ENCODE data around the gene SEL1L3.
"Not testable (repeated sequence)": the region's sequence is repeated elsewhere in the genome, so short reads cannot be mapped to it uniquely, and the experiment has no call there.

Gene SEL1L3

DNA sequence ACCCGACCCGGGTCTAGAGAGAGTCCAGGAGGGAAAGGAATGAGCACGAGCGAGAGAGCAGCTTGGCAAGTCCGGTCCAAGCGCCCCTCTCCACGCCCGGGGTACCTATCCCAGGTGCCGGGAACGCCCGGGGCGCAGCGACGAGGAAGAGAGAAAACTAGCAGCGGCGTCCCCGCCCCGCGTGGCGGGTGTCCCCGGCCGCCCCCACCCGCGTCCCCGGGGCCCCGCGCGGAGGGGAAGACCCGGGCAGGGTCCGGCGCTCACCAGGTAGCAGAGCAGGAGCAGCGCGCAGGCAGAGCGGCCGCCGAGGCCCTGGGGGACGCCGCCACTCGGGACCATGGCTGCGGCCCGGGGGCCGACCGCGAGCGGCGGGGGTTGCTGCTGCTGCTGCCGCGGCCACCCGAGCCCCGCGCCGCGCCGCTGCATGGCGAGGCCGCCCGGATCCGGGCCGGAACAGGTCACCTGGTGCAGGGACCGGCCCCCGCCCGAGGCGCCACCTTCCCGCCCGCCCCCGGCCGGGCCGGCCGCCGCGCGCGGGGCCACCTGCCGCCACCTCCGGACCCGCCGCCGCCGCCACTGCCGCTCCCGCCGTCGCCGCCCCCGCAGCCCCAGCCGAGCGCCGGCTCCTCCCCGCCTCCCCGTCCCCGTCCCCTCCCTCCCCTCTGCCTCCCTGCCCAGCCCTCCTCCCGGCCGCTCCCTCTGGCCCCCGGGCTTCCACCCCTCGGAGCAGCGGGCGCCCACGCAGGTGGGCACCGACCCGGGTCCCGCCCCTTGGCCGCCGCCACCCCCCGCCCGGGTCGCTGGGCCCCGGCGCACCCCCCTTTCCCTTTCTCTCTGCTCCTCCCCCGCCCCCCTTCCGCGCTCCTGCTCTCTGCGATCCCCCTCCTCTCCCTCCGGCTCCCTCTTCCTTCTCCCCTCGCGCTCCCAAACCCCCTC is at the start of gene SEL1L3:
TSS of gene SEL1L3 (minus strand) at position 578 of the 936 bp plus-strand sequence. CDS start at position 426, 152 bp downstream.
- peak; percentile 19 to 46 (median 38) for DNase-seq

DNA sequence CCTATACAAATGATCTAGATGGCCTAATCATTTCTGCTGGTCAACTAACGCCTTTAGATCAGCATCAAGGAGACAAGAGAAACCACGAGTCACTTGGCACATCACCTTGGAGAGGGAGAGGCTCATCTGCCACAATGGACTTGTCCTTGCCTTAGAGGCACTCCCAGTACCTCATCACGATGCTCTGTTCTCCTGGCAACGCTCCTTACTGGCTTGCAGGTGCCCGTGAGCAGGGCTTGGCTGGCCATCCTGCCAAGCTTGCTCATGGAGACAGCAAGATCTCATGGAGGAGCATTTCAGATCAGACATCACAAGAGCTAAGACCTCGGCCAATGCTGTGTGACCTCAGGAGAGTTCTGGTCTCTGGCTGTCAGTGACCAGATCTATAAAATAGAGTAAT is 48.6 kb upstream of the SEL1L3 start:
- DNase-seq: no peak

- DNase-seq: no peak
Measured at GRCh38 chr4:25908491-25908901, 45.7 kb upstream of the SEL1L3 start.

DNA sequence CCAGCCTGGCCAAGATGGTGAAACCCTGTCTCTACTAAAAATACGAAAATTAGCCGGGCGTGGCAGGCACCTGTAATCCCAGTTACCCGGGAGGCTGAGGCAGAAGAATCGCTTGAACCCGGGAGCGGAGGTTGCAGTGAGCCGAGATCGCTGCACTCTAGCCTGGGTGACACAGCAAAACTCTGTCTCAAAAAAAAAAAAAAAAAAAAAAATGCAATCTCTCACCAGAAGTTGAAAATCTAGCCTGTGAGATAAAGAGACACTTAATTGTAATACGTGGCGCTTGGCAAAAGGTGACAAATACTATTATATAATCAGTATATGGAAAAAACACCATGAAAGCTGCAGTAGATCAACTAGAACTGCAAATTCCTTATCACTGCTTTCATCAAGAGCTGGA is 43.3 kb upstream of the SEL1L3 start:
- DNase-seq: not testable (repeated sequence)

GRCh38 chr4:25905371-25905770 is 42.6 kb upstream of the SEL1L3 start:
- DNase-seq: no peak

DNA sequence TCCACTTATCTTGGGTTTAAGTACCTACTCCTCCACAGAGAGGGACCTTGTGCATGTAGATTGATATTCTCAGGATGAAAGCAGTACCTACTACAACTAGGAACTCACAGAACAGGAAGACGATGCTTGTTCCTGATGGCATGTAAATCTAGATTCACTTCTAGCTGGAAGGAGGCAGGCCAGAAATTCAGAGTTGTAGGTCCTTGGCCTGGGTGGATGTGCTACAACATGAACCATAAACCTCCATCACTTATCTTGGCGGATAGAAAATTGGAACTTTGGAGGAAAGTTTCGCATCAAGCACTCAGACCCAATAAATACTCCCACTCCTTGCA is 41.9 kb upstream of the SEL1L3 start:
- DNase-seq: no peak

DNA sequence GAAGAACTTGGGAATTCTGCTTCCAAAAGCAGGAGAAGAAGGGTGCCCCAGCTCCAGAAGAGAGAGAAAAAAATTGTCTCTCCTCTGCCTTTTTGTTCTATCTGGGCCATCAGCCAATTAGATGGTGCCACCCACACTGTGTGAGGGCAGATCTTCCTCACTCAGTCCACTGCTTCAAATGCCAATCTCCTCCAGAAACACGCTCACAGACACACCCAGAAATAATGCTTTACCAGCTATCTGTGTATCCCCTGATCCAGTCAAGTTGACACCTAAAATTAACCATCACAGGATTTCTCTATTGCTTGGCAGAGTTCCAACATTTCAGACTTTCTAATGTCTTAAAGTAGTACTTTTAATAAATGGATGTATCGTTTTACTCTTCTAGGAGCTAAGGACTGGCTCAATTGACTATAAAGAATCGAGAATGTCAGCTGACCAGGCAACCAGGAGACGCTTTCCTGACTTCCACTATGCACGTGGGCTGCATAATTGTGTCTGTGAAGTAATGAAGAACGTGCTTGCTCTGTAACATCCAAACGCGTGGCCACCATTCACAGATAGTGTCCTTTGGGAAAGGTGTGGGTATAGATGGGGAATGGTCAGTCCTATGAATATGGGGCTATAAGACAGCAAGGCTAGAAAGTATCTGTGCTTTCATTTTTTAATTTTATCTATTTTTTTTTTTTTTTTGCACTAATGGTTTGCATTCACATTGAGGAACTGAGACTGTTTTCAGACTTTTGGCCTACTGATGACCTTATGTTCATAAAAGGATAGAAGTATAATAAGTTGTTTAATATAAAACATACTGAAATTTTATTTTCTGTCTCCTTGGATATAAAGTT is 41.3 kb upstream of the SEL1L3 start:
- no peak for DNase-seq

GRCh38 chr4:25901030-25901430 is 38.2 kb upstream of the SEL1L3 start:
- DNase-seq: no peak

- no peak for DNase-seq
Measured at GRCh38 chr4:25900310-25900709, 37.5 kb upstream of the SEL1L3 start.

DNA sequence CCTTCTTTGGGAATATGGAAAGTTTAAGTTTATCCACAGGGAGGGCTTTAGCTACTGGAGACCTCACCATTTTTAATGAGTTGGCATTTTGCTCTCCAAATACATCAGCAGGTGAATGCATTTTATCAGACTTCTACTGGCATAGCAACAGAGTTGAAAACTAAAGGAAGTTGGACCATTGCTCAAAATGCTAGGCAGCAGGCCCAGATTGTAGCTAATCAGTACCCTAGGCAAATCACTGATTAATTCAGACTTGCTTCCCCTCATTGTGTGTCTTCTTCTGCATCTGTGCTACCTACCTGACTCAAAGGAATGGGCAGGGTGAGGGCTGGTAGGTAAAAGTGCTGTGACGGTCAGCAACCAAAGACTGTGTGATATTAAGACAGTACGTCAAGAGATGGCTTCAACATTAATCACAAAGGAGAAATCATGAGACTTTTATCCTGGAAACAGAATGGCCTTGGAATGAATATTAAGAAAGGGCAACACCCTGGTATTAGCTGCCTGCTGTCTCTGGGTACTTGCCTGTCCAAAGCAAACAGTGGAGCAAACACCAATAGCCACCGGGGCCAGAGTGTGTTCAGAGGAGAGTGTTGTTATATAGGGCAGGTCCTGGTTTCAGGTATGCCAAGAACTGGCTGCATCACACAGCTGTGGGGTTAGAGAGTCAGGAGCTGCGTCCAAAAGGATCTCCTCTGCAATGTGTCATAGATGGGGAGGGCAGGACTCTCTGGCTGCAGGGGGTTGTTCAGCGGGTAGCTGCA is 34.2 kb upstream of the SEL1L3 start:
- DNase-seq: no peak

DNA sequence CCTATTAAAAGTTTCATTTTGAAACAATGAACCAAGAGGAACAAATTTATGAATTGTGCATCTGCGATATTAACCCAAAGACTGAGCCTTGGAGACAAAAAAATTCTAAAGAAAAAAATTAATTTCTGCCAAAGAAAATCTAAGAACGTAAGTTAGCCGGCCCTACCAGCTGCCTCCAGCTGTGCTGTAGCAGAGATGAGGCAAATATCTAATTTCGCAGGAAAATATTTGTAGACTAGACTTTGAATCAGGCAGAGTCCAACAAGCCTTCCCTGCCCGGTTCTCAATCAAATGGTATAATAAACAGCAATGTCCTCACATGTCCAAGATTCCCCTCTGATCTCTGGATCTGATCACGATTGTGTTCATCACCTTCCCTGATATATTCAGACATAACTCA is 30.0 kb upstream of the SEL1L3 start:
- DNase-seq: no peak

DNA sequence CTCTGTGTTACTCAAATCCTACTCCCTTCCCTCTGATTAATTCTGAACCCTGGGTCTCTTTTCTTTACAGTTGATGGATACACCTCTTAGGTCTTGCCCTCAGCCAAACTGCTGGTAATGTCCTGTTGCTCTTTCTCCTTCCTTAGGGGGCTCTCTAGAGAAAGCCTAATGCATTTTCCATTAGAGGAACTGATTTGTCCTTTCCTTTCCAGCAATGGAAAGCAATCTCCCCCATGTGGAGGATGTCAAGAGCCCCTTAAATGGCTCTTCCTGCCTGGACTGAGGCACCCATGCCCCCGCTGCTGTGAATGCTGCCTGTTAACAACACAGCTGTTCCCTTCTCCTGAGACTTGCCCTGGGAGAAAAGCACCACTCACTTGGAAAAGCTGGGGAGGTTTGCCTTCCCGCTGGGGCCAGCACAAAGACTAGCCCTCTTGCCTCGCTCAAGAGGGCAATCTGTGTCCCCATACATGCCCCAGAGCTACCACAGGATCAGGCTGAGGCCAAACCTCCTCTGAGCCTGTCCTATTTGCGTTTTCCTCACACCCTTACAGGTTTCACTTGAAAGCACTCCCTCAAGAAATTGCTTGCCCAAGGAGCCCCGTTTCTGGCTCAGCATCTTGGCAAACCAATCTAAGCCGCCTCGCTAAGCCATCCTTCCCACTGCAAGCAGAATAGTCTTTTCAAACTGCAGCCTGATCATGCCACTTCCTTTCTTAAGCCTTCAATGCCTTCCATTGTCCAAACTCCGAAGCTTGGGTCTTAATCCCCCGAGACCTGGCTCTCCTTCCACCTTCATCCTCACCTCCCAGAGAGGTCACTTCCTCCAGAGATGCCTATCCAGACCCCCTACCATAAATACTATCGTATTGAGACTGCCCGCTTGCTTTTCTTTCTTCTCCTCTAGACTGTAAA is 28.0 kb upstream of the SEL1L3 start:
- no peak for DNase-seq

DNA sequence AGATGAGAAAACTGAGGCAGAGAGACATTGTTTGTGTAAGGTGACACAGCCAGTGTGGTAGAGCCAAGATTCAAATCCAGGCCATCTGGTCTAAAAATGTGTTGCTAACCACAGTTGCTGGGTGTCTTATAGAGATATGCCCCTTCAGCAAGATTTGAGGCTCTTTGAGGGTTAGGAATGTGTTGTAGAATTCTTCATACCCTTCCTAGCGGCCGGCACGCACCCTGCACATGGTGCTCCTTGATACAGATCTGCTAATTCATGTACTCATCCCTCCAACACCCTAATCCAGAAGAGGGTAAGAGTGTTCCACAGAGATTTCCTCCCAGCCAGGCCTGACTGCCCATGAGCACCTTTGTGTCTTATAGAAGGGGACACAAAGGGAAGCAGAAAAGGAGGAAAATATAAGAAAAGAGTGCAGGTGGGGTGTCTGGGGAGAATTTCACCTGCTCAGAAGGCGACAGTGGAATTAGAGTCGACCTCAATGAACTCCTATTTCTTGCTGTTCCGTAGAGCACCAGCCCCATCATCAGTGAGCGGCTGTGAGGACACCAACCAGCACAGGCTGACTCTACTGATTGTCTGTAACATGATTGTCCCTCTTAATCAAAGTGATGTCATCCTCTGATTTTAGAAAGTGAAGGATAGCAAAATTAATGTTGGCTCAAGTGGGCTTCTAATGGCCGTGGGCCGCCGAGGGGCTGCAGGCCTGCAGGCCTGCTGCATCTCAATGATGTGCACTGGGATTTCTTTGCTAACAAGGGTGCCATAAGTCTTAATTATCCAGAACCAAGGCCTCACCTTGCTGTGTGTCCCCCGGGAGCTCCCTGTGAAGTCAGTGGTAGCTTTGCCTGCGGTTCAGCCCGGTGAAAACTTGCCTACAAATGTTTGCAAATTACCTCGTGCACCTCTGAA is 27.1 kb upstream of the SEL1L3 start:
- DNase-seq: no peak

GRCh38 chr4:25888781-25889180 is 26.0 kb upstream of the SEL1L3 start:
- no peak for DNase-seq

GRCh38 chr4:25884031-25884782 is 21.4 kb upstream of the SEL1L3 start:
- DNase-seq: no peak

- no peak for DNase-seq
Measured at GRCh38 chr4:25883565-25883964, 20.8 kb upstream of the SEL1L3 start.

DNA sequence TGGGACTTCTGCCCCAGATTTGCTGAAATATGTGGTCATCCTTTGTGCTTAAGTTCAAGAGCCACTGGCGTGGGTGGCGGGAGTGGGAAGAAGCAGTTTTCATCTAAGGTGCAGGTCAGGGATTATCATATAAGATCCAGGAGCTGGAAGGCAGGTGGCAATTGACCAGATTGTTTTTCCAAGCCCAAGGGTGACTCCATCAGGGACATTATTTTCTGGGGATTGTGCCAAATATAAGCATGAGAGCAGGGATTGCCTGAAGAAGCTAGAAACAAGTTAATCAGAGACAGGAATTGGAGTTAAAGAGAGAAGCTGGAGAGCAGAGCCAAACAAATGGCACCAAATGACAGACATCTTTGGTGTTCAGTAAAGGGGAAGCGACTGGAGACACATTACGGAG is 19.4 kb upstream of the SEL1L3 start:
- no peak for DNase-seq

DNA sequence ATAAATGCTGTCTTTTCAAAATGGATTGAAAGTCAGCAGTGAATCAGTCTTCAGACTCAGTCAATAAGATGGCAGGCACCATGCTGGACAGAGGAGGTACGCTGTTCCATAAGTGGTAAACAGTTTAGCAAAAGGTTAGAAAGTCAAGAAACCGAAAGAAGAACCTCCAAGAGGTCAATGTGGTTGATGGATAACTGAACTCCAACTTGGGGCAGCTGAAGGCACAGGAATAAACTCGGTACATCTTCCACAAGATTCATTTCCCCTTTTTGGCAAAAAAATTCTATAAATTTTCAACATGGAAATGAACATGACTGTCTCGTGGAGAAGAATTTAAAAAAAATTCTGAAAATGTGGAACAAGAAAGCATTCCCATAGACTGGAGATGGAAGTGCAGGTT is 18.4 kb upstream of the SEL1L3 start:
- no peak for DNase-seq

- DNase-seq: no peak
Measured at GRCh38 chr4:25879991-25880651, 17.3 kb upstream of the SEL1L3 start.

DNA sequence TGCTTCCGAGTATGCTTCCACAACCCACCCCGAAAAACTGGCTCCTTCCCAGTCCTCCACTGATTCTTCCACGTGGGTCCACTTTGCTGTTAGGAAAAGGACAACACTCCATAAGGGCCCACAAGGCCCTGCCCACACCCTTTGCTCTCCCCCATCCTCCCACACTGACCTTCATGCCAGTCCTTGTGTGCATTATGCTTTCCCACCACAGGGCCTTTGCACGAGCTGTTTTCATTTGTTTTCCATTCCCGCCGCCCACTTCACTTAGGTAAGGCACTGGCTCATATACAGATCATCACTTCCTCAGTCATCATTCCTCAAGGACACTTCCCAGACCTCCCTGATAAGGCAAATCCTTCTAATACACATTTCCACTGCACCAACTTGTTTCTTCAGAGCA is 16.8 kb upstream of the SEL1L3 start:
- no peak for DNase-seq

Measured in stimulated activated naive CD4-positive, alpha-beta T cell (primary cell).